ENCODE results near the gene MGAT3.
A peak's percentile ranks its signal among the peaks of the same experiment; 100 is the strongest.

The MGAT3 gene

DNA sequence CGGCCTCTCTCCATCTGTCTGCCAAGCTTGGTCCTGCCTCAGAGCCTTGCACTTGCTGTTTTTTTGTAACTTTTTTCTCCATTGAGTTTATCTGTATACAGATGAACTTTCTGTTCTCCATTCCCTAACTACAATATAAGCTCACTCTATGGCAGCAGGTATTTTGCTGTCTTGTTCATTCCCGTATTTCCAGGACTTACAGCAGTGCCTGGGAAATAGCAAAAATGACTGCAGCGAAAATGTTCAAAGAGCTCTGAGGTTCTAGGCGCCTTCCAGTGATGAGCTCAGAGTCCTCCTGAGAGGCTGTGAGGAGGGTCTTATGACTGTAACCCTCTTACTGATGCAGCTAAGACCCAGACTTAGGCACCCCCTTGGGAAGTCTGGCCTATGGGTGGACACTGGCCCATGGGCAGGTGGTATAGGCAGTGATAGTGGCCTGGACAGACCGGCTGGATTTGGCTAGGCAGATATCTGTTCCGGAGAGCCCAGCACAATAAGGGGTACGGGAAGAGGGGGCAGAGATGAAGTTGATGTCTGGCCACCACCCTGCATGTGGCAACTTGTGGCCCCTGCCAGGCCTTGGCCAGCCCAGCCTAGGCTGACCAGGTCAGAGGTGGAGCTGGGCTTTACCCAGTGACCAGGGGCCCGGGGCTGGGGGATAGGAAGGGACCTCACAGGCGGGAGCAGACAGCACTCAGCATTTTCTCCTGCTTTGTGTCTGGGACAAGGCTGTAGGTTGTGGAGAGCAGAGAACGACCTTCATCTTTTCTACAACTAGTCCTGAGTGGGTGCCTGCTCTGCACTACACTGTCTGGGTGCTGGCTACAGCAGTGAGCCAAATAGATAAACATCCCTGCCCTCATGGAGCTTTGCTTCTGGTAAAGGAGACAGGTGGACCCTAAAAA, 68.2 kb downstream of the MGAT3 start:
- H3K27ac ChIP-seq = peak overlapping the region; percentile 1; the same call in 1 of the 2 replicates
- TF ChIP-seq, protein P1, sequence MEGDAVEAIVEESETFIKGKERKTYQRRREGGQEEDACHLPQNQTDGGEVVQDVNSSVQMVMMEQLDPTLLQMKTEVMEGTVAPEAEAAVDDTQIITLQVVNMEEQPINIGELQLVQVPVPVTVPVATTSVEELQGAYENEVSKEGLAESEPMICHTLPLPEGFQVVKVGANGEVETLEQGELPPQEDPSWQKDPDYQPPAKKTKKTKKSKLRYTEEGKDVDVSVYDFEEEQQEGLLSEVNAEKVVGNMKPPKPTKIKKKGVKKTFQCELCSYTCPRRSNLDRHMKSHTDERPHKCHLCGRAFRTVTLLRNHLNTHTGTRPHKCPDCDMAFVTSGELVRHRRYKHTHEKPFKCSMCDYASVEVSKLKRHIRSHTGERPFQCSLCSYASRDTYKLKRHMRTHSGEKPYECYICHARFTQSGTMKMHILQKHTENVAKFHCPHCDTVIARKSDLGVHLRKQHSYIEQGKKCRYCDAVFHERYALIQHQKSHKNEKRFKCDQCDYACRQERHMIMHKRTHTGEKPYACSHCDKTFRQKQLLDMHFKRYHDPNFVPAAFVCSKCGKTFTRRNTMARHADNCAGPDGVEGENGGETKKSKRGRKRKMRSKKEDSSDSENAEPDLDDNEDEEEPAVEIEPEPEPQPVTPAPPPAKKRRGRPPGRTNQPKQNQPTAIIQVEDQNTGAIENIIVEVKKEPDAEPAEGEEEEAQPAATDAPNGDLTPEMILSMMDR (conservative IDR thresholded peaks at IDR 0.05) = no peak
- TF ChIP-seq ZFX (IDR thresholded peaks at IDR 0.05) = no peak

DNA sequence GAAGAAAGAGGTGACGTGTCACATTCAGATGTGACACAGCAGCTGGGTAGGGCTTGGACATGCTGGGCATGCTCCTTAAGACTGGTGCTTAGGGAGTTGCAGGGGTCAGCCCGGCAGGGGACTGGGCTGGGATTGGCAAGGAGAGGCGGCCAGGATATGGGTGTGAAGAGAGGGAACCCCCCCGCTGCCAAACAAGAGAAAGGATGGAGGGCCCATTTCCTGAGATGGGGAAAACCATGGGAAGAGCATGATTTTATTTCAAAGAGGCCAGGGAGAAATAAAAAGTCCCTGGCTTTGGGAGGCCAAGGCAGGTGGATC, 68.8 kb downstream of the MGAT3 start:
- TF ChIP-seq ZFX (IDR thresholded peaks at IDR 0.05) = no peak
- TF ChIP-seq, protein P1 (conservative IDR thresholded peaks at IDR 0.05) = no peak
- peak overlapping the region; percentile 1; the same call in 1 of the 2 replicates for H3K27ac ChIP-seq

DNA sequence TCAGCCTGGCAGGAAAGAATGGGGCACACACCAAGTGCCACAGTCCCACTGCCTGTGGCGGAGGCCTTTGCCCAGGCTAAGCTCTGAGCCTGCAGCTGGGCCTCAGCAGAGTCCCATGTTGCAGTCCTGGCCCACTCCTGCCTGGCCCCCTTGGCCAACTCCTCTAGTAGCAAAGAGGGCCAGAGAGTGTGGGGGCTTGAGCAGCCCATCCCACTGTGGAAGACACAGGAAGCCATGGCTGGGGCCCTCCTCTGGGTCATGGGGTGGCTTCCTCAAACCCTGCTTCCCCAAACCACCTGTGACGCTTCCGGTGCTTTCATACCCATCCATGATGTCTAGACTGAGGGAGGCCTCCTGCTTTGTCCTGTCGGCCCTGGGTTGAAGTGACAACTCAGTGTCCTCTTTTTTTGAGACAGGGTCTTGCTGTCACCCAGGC, 69.9 kb downstream of the MGAT3 start:
- no peak for TF ChIP-seq ZFX (IDR thresholded peaks at IDR 0.05)
- TF ChIP-seq, protein P1 (conservative IDR thresholded peaks at IDR 0.05) = no peak
- H3K27ac ChIP-seq = peak overlapping the region; percentile 85

DNA sequence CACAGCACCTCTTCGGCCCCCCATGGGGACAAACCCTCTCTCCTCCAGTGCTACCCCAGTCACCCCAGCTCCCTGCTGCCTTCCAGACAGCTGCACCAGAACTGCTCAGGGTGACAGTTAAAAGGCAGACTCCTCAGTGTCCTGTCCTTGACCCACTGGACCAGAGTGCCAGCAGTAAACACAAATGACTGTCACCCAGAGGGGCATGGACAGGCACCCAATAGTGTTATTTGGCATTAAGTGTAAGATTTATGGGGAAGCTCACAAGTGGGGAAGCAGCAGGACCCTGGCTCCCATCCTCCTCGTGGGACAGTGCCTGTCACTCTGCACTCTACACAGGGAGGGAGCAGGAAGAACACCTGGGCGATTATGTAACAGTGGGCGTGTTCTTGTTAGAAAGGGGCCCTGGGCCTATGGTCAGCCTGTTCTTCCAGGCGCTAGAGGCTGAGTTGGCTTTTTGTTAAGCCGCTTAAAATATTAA, 70.7 kb downstream of the MGAT3 start:
- H3K27ac ChIP-seq = peak overlapping the region; percentile 85
- TF ChIP-seq, protein P1 (conservative IDR thresholded peaks at IDR 0.05) = no peak
- TF ChIP-seq ZFX (IDR thresholded peaks at IDR 0.05) = no peak

DNA sequence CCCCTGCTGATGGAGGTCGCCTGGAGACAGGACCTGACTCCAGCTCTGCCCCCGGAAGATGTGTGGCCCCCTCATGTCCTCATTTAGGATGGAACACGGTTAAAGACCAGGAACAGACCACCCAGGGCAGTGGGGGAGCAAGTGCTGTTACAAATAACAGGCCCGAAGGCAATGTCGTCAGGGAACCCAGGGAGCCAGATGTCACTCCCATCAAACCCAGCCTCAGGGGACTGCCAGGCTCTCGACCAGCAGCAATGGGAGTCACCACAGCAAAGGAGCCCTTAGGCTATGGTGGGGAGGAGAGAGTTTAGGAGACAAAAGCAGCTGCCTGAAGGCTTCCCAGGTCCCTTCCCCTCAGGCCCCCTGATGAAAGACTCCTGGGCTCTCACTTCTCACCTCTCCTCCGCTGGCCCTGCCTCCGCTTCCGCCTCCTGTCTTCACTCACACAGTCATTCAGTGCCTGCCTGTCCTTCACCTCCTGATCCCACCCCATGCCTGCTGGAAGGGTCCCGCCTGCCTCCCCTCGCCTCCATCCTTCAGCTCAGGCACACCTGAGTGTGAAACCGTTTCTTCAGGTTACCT, 71.4 kb downstream of the MGAT3 start:
- TF ChIP-seq ZFX (IDR thresholded peaks at IDR 0.05) = no peak
- TF ChIP-seq, protein P1 (conservative IDR thresholded peaks at IDR 0.05) = no peak
- peak overlapping the region; percentile 85 for H3K27ac ChIP-seq

DNA sequence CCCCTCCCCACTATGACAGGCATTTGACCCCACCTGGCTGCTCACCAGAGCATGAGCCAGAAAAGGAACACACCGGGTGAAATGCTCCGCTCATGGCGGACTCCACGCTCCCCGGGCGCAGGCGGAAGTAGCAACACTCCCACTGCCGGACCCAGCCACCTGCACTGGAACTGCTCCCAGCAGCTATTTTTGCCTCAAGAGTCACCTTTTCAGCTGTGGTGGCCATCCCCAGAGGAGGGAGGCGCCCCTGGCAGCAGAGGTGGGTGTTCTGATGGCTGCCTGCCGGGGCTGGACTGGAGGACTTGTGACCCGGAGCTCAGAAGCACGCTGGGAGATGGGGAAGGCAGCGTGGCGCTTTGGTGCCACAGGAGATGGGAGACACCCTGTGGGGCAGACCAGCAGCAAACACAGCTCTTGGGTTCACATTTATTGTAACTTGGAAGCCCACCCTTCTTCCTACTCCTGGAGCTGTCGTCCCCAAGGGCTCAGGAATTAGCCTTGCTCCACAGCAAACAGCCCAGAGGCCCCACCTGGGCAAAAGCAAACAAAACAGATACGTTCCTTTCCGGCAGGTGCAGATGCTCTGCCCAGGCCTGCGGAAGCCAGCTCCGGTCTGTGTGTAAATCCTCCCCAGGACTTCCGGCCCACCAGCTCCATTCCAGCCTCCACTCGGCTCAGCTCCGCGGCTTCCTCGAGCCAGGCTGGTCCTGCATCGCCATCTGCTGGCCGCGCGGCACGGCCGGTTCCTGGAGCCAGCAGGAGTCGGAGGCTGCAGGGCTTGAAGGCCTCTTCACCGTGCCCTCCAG, 72.1 kb downstream of the MGAT3 start:
- TF ChIP-seq, protein P1 (conservative IDR thresholded peaks at IDR 0.05) = peak; percentile 99
- no peak; the same call in 1 of the 2 replicates for TF ChIP-seq ZFX (IDR thresholded peaks at IDR 0.05)
- H3K27ac ChIP-seq = peak overlapping the region; percentile 85

Measured in C4-2B (cell line).